ENCODE measurements around the gene KIFC1. TPM values are rescaled to one million over a fixed set of nuclear protein-coding genes. Genes with fewer than 3 reads are reported as not detected.
A peak's percentile ranks its signal among the peaks of the same experiment; 100 is the strongest.

KIFC1 gene
- polyA plus RNA-seq, 3 donors = 0.14 to 0.87 (median 0.68) TPM

DNA sequence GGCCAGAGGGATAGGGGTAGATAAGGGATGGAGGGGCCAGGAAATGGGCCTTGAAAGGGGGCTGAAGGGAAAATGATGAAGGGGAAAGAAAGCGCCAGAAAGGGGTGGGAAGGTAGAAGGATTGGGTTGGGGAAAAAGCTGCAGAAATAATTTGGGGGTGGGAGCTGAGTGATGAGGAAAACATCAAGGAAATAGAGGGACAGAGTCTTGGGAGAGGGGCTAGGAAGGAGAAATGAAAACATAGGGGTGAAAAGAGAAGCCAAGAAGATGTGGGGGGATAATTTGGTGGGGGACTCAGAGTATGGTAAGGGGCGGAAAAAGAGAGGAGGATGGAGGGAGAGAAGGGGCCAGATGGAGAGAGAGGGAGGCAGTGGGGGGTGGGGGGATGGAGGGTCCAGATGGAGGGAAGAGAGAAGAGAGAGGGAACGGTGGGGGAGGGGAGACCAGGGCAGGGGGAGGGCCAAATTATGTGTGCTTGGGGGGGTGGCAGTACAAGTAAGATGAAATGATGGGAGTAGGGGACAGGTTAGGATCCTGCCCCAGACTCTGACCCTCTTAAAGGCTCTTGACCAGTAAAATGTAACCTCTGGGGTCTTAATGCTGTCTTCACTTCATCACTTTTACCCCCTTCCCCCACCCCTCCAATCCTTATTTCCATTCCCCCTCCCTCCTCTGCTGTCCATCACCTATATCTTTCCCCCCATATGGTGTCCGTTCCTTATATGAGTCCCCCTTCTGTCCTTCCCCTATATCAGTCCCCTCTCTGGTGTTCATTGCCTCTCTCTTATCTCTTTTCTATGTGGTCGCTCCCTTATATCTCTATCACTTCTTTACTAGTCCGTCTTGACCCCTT is 29.1 kb downstream of the KIFC1 start:
- no peaks in the 10 kb centered on the region for H4K20me1 ChIP-seq (ENCODE audit: insufficient read depth, low read length)

DNA sequence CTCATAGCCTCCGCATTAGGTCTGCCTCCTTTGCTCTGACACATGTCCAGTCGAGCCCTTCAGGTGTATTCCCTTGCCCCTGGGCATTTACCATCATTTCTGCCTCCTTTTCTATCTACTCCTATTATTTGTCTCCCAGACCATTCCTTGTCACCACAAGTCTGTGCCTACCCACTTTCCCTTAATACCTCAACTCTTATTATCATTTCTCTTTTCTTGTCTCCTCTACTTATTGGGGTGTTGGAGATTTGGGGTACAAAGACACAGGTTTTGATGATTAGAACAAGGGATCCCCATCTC is 29.7 kb downstream of the KIFC1 start:
- WGBS (ENCODE audit: insufficient coverage) = no CpG with 5 or more reads among the region's 2 CpGs
- peaks cover 16% of the 10 kb centered on the region for H3K79me2 ChIP-seq (ENCODE audit: insufficient read depth, low read length)
- Mint-ChIP-seq H3K36me3 (peaks cover 5 to 8% of the 10 kb centered on the region in 2 donors), H3K27me3 (ENCODE audit: low read depth in 3 of 3) (peaks cover 4 to 30% (median 20%) of the 10 kb centered on the region in 3 donors), H3K27ac (no peak overlapping the region), H3K4me3 (no peak overlapping the region), H3K9me3 (peaks cover 0 to 3% (median 0%) of the 10 kb centered on the region in 7 donors), H3K4me1 (peaks cover 48% of the 10 kb centered on the region)
- no peaks in the 10 kb centered on the region for H3K27me3 ChIP-seq (ENCODE audit: control insufficient read depth in 2 of 2, insufficient read depth in 2 of 2, low read length in 2 of 2)
- no peak overlapping the region for H3K9ac ChIP-seq (ENCODE audit: insufficient read depth, low read length, poor library complexity, severe bottlenecking)
- no peaks in the 10 kb centered on the region for H4K20me1 ChIP-seq (ENCODE audit: insufficient read depth, low read length)
- TF ChIP-seq, protein P1, sequence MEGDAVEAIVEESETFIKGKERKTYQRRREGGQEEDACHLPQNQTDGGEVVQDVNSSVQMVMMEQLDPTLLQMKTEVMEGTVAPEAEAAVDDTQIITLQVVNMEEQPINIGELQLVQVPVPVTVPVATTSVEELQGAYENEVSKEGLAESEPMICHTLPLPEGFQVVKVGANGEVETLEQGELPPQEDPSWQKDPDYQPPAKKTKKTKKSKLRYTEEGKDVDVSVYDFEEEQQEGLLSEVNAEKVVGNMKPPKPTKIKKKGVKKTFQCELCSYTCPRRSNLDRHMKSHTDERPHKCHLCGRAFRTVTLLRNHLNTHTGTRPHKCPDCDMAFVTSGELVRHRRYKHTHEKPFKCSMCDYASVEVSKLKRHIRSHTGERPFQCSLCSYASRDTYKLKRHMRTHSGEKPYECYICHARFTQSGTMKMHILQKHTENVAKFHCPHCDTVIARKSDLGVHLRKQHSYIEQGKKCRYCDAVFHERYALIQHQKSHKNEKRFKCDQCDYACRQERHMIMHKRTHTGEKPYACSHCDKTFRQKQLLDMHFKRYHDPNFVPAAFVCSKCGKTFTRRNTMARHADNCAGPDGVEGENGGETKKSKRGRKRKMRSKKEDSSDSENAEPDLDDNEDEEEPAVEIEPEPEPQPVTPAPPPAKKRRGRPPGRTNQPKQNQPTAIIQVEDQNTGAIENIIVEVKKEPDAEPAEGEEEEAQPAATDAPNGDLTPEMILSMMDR (IDR thresholded peaks at IDR 0.05) = no peak
- H3K9me3 ChIP-seq (replicated peaks in 1 of 2; ENCODE audit: control insufficient read depth in 1 of 2, insufficient read depth in 1 of 2, low read length in 2 of 2) = no peaks in the 10 kb centered on the region
- H3K4me3 ChIP-seq (replicated peaks in 1 of 3; ENCODE audit: low read depth in 2 of 3, low read length in 3 of 3) = no peak overlapping the region
- DNase-seq = no peak
- peaks cover 43 to 51% of the 10 kb centered on the region in 2 donors for H3K4me1 ChIP-seq (ENCODE audit: control insufficient read depth in 1 of 2, insufficient read depth in 2 of 2, low read length in 2 of 2)
- H2AFZ ChIP-seq (ENCODE audit: insufficient read depth, low read depth, low read length, poor library complexity, severe bottlenecking) = no peak overlapping the region
- intact Hi-C loops (cut with micrococcal nuclease) = no loop called here
- H3K4me2 ChIP-seq (replicated peaks; ENCODE audit: extremely low read depth, low read length, poor library complexity, severe bottlenecking) = no peak overlapping the region
- H3K36me3 ChIP-seq (replicated peaks in 1 of 2; ENCODE audit: control insufficient read depth in 1 of 2, insufficient read depth in 2 of 2, low read length in 2 of 2) = no peaks in the 10 kb centered on the region
- H3K27ac ChIP-seq (ENCODE audit: low read depth in 1 of 2, low read length in 2 of 2) = no peak overlapping the region

More for the DNA sequence above, 29.1 kb downstream of the KIFC1 start:
- H3K4me3 Mint-ChIP-seq = peak overlapping the region in 1 of 2 donors; percentile 31
- H3K27ac ChIP-seq (ENCODE audit: low read depth in 1 of 2, low read length in 2 of 2) = no peak overlapping the region
- H3K9me3 Mint-ChIP-seq = peaks cover 0 to 3% (median 0%) of the 10 kb centered on the region in 7 donors
- H3K9ac ChIP-seq (ENCODE audit: insufficient read depth, low read length, poor library complexity, severe bottlenecking) = no peak overlapping the region
- H3K27me3 ChIP-seq (ENCODE audit: control insufficient read depth in 2 of 2, insufficient read depth in 2 of 2, low read length in 2 of 2) = no peaks in the 10 kb centered on the region
- H3K4me1 Mint-ChIP-seq = peaks cover 49% of the 10 kb centered on the region
- no peak overlapping the region for H3K4me2 ChIP-seq (replicated peaks; ENCODE audit: extremely low read depth, low read length, poor library complexity, severe bottlenecking)
- H3K36me3 Mint-ChIP-seq = peaks cover 10 to 13% of the 10 kb centered on the region in 2 donors
- H3K79me2 ChIP-seq (ENCODE audit: insufficient read depth, low read length) = peaks cover 22% of the 10 kb centered on the region
- no peak overlapping the region for H2AFZ ChIP-seq (ENCODE audit: insufficient read depth, low read depth, low read length, poor library complexity, severe bottlenecking)
- no peak for DNase-seq
- intact Hi-C loops (cut with micrococcal nuclease) = no loop called here
- H3K36me3 ChIP-seq (replicated peaks in 1 of 2; ENCODE audit: control insufficient read depth in 1 of 2, insufficient read depth in 2 of 2, low read length in 2 of 2) = peaks cover 0 to 4% of the 10 kb centered on the region in 2 donors
- H3K9me3 ChIP-seq (replicated peaks in 1 of 2; ENCODE audit: control insufficient read depth in 1 of 2, insufficient read depth in 1 of 2, low read length in 2 of 2) = no peaks in the 10 kb centered on the region
- peaks cover 4 to 28% (median 18%) of the 10 kb centered on the region in 3 donors for H3K27me3 Mint-ChIP-seq (ENCODE audit: low read depth in 3 of 3)
- no peak overlapping the region for H3K4me3 ChIP-seq (replicated peaks in 1 of 3; ENCODE audit: low read depth in 2 of 3, low read length in 3 of 3)
- H3K27ac Mint-ChIP-seq = no peak overlapping the region
- peaks cover 40 to 51% of the 10 kb centered on the region in 2 donors for H3K4me1 ChIP-seq (ENCODE audit: control insufficient read depth in 1 of 2, insufficient read depth in 2 of 2, low read length in 2 of 2)
- WGBS (ENCODE audit: insufficient coverage) = 79% methylated on average over 4 of the region's 6 CpGs
- TF ChIP-seq, protein P1 (IDR thresholded peaks at IDR 0.05) = no peak
